Spleen (tissue), 11 donors: ENCODE data around the gene NBEA. TPM values are rescaled to one million over a fixed set of nuclear protein-coding genes. Genes with fewer than 3 reads are reported as not detected.

Experiments used
- DNase-seq: peaks from one replicate; pipeline ENCODE4 v3.0.0-alpha.2; 2020
- H3K27ac ChIP-seq, 8 donors: fragments of 200-600 bp; sonication (generic) in 7 of 8; 1 replicate in 4 of 8; 2 replicates in 4 of 8; pipeline versions ENCODE4 v1.5.0 to v1.8.0; 2016 to 2021; ENCODE audit warnings: inconsistent platforms in 4 of 8, mild to moderate bottlenecking in 4 of 8, moderate library complexity in 1 of 8
- H3K27me3 ChIP-seq, 7 donors: fragments of 200-600 bp; sonication (generic) in 6 of 7; replicated peaks in 1 of 7; 1 replicate in 4 of 7; 2 replicates in 3 of 7; pipeline versions ENCODE4 v1.5.0 to v1.8.0; 2016 to 2021; ENCODE audit warnings: inconsistent platforms in 3 of 7, mild to moderate bottlenecking in 1 of 7
- H3K36me3 ChIP-seq, 6 donors: fragments of 200-600 bp; sonication (generic) in 5 of 6; 1 replicate in 4 of 6; 2 replicates in 2 of 6; pipeline versions ENCODE4 v1.5.0 to v1.8.0; 2016 to 2021; ENCODE audit warnings: inconsistent platforms in 2 of 6
- H3K4me1 ChIP-seq, 6 donors: fragments of 200-600 bp; sonication (generic) in 5 of 6; 1 replicate in 3 of 6; 2 replicates in 3 of 6; pipeline versions ENCODE4 v1.5.0 to v1.8.0; 2016 to 2021; ENCODE audit warnings: inconsistent platforms in 3 of 6
- H3K4me3 ChIP-seq, 8 donors: fragments of 200-600 bp; sonication (generic) in 7 of 8; 1 replicate in 4 of 8; 2 replicates in 4 of 8; pipeline versions ENCODE4 v1.5.0 to v1.8.0; 2016 to 2021; ENCODE audit warnings: inconsistent platforms in 4 of 8, mild to moderate bottlenecking in 4 of 8, moderate library complexity in 2 of 8
- H3K9me3 ChIP-seq, 8 donors: fragments of 200-600 bp; sonication (generic) in 7 of 8; 1 replicate in 4 of 8; 2 replicates in 4 of 8; pipeline versions ENCODE4 v1.5.0 to v1.8.0; 2016 to 2021; ENCODE audit warnings: inconsistent platforms in 4 of 8
- CTCF ChIP-seq, 11 experiments: fragments of 200-600 bp in 7 of 11; fragments of 450-650 bp in 4 of 11; sonication (generic) in 4 of 11; IDR thresholded peaks in 8 of 11; conservative IDR thresholded peaks in 3 of 11; 1 replicate in 7 of 11; 2 replicates in 4 of 11; pipeline versions ENCODE4 v1.4.0 to v1.8.0; 2016 to 2021; ENCODE audit warnings: antibody characterized with exemption in 11 of 11, inconsistent platforms in 4 of 11, mild to moderate bottlenecking in 1 of 11
- POLR2A ChIP-seq, 3 donors: fragments of 450-650 bp; IDR thresholded peaks; one replicate each; pipeline ENCODE4 v1.5.1; 2017; ENCODE audit warnings: antibody characterized with exemption in 3 of 3, mild to moderate bottlenecking in 1 of 3
- POLR2AphosphoS5 ChIP-seq, 3 donors: sonication (generic); formaldehyde crosslinking; IDR thresholded peaks; one replicate each; pipeline ENCODE4 v1.5.1; 2017; ENCODE audit warnings: antibody characterized with exemption in 3 of 3
- WGBS, 5 donors: extraction: QIAGEN DNeasy Blood & Tissue Kit in 3 of 5; methylation state at CpG; one replicate each; pipeline versions ENCODE4 v1.1.5 to v1.1.7; 2013 to 2018; 5-methylcytosine and 5-hydroxymethylcytosine counted together
- intact Hi-C: fragments of 100-400 bp; cut with DNase I; formaldehyde crosslinking; loops from one replicate; pipeline ENCODE4 v1.15.0; 2023; ENCODE audit warnings: low total_unique reads
- polyA plus RNA-seq, 3 donors: library from polyadenylated mRNA; stranded (reverse); fragments of 200-250 nt; gene quantifications; one replicate each; pipeline ENCODE4 v1.2.1, GENCODE V29; 2013
- total RNA-seq, 7 donors: library from RNA; depleted of rRNA in 3 of 7; stranded (reverse); fragments of >200 nt in 3 of 7; fragmentation: NEBNext Ultra II Directional in 4 of 7; extraction: Animal tissue kit (Norgen Biotek cat#: 25700) in 4 of 7; gene quantifications; one replicate each; pipeline versions ENCODE4 v1.1.0 to v1.2.1, GENCODE V29; 2016 to 2021
- donor health status: healthy with polysubstance abuse.
- donor health status: DM: no; HTN: no; CAD: no; lungs with moderate emphysema.
- donor health status: DM: no; HTN: no; CAD: no.
- donor health status: Bipolar disorder and iron deficiency.
- donor health status: healthy.
- donor health status: DM: no; HTN: no; CAD: no.
- donor health status: DM: yes; HTN: yes; CAD: no.

The NBEA gene
- total and polyA plus RNA-seq, 10 donors: 1.8 to 27.7 (median 12.9) TPM

GRCh38 chr13:35159041-35159440 lies 217.0 kb downstream of the NBEA start:
- intact Hi-C loops: loop anchor here (10.0 kb wide), 1 partner anchor 1224 kb away; no protein-coding TSS in a partner anchor
- DNase-seq: no peak
- Histone ChIP-seq H3K27me3 (no peaks in the 10 kb centered on the region), H3K4me3 (no peak overlapping the region), H3K9me3 (no peaks in the 10 kb centered on the region), H3K27ac (no peak overlapping the region), H3K36me3 (no peaks in the 10 kb centered on the region), H3K4me1 (peaks cover 0 to 14% (median 9%) of the 10 kb centered on the region in 6 donors)
- WGBS, 5 donors: 76 to 87% (median 80%) methylated on average over 5 of the region's 5 CpGs
- no peak for TF ChIP-seq POLR2AphosphoS5 (IDR thresholded peaks at IDR 0.05)
- TF ChIP-seq POLR2A (IDR thresholded peaks at IDR 0.05): no peak
- no peak for TF ChIP-seq CTCF (IDR thresholded peaks at IDR 0.05 in 8 of 11, conservative IDR thresholded peaks at IDR 0.05 in 3 of 11)

- no peak overlapping the region for H3K27ac ChIP-seq
- DNase-seq: no peak
- peaks cover 0 to 14% (median 9%) of the 10 kb centered on the region in 6 donors for H3K4me1 ChIP-seq
- TF ChIP-seq CTCF (IDR thresholded peaks at IDR 0.05 in 8 of 11, conservative IDR thresholded peaks at IDR 0.05 in 3 of 11) (no peak), POLR2A (IDR thresholded peaks at IDR 0.05) (no peak), POLR2AphosphoS5 (IDR thresholded peaks at IDR 0.05) (no peak)
- 87 to 94% (median 90%) methylated on average over 3 of the region's 3 CpGs for WGBS, 5 donors
- no peak overlapping the region for H3K4me3 ChIP-seq
- no peaks in the 10 kb centered on the region for H3K27me3 ChIP-seq
- H3K9me3 ChIP-seq: no peaks in the 10 kb centered on the region
- intact Hi-C loops: loop anchor here (10.0 kb wide), 1 partner anchor 1356 kb away; no protein-coding TSS in a partner anchor
- H3K36me3 ChIP-seq: no peaks in the 10 kb centered on the region
Observed at GRCh38 chr13:35160896-35161295, 218.8 kb downstream of the NBEA start.

- H3K27me3 ChIP-seq: no peaks in the 10 kb centered on the region
- H3K36me3 ChIP-seq: no peaks in the 10 kb centered on the region
- TF ChIP-seq POLR2A (IDR thresholded peaks at IDR 0.05) (no peak), CTCF (IDR thresholded peaks at IDR 0.05 in 8 of 11, conservative IDR thresholded peaks at IDR 0.05 in 3 of 11) (no peak), POLR2AphosphoS5 (IDR thresholded peaks at IDR 0.05) (no peak)
- peak overlapping the region in 1 of 8 donors; percentile 6 for H3K4me3 ChIP-seq
- peak overlapping the region in 6 of 8 donors; percentile 1 to 52 (median 36) for H3K27ac ChIP-seq
- WGBS, 5 donors: 1 to 7% (median 3%) methylated on average over 2 of the region's 2 CpGs
- H3K4me1 ChIP-seq: peaks cover 0 to 14% (median 9%) of the 10 kb centered on the region in 6 donors
- no peak for DNase-seq
- intact Hi-C loops: loop anchor here (10.0 kb wide), 1 partner anchor 1358 kb away; no protein-coding TSS in a partner anchor
- H3K9me3 ChIP-seq: no peaks in the 10 kb centered on the region
Observed at GRCh38 chr13:35162420-35162819, 220.3 kb downstream of the NBEA start.

GRCh38 chr13:35163674-35164073 lies 221.6 kb downstream of the NBEA start:
- 82 to 91% (median 88%) methylated on average over 1 of the region's 1 CpG for WGBS, 5 donors
- TF ChIP-seq CTCF (IDR thresholded peaks at IDR 0.05 in 8 of 11, conservative IDR thresholded peaks at IDR 0.05 in 3 of 11) (no peak), POLR2A (IDR thresholded peaks at IDR 0.05) (no peak), POLR2AphosphoS5 (IDR thresholded peaks at IDR 0.05) (no peak)
- intact Hi-C loops: loop anchor here (10.0 kb wide), 1 partner anchor 1359 kb away; no protein-coding TSS in a partner anchor
- Histone ChIP-seq H3K4me3 (no peak overlapping the region), H3K4me1 (peaks cover 0 to 14% (median 9%) of the 10 kb centered on the region in 6 donors), H3K9me3 (no peaks in the 10 kb centered on the region), H3K27me3 (no peaks in the 10 kb centered on the region), H3K27ac (no peak overlapping the region), H3K36me3 (no peaks in the 10 kb centered on the region)
- DNase-seq: no peak
